Esophagus muscularis mucosa (tissue), 3 donors: Measurements from ENCODE around the gene ARHGEF6.

Experiments used
- CTCF ChIP-seq, 3 experiments: fragments of 200-600 bp in 2 of 3; fragments of 450-650 bp in 1 of 3; sonication (generic) in 2 of 3; IDR thresholded peaks; one replicate each; pipeline ENCODE4 v1.5.1; 2017 to 2019; ENCODE audit warnings: antibody characterized with exemption in 3 of 3, mild to moderate bottlenecking in 2 of 3, moderate library complexity in 1 of 3
- EP300 ChIP-seq: sonication (generic); formaldehyde crosslinking; IDR thresholded peaks from one replicate; pipeline ENCODE4 v1.6.1; 2017; ENCODE audit warnings: antibody characterized with exemption

DNA sequence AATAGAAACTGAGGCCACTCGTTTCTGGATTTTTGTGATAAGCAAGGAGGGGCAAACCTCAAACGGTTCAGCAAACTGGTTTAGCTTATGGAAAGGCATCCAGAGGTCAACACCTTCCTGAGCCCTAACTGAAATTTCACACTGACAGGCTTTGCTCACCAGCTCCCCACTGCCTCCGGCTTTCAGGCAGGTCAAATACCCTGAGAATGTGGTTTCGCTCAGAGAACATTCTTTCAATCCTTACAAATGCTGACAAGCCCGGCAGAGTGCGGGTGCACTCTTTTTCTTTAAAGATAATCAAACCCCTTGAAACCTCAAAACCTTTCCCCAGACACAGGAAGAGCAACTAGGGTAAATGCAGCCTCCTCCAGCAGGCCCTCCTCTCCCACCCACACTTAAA lies 91.3 kb downstream of the ARHGEF6 start:
- TF ChIP-seq CTCF (IDR thresholded peaks at IDR 0.05) (no peak), EP300 (no peak)
